HG02981 (cell line): ENCODE data around the gene MAPK11.

Experiments
- ATAC-seq: cut with Tn5 transposase; IDR thresholded peaks from one replicate; pipeline ENCODE4 v1.9.1; 2021; ENCODE audit warnings: mild to moderate bottlenecking, moderate library complexity; ENCODE audit not compliant: unreplicated experiment

MAPK11 gene

DNA sequence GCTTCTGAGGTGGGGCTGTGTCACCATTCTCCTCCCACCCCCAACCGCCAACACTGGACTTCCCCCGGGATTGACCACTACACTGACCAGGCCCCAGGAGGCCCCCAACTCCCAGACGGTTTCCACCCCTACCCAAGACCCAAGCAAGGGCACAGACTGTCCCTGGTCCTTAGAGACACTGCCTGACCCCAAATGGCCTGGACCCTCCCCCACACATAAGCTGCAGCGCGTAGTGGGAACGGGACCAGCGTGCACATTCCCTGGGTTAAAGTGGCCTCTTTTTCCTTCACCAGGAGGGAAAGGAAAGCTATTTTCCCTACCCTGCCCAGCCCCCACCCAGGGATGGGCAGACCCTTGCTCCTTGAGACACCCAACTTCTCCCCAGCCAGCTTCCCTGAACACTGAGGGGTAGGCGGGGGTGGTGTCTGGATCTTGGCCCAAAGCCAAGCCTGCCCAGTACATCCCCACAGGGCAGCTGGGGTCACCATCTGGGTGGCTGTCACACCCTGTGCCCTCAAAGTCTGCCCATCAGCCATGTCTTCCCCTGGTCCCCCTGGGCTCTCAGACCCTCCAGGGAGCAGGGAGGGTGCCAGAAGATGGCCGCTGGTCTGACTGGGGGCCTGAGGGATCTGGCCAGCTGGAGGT is 7.1 kb downstream of the MAPK11 start:
- no peak for ATAC-seq

DNA sequence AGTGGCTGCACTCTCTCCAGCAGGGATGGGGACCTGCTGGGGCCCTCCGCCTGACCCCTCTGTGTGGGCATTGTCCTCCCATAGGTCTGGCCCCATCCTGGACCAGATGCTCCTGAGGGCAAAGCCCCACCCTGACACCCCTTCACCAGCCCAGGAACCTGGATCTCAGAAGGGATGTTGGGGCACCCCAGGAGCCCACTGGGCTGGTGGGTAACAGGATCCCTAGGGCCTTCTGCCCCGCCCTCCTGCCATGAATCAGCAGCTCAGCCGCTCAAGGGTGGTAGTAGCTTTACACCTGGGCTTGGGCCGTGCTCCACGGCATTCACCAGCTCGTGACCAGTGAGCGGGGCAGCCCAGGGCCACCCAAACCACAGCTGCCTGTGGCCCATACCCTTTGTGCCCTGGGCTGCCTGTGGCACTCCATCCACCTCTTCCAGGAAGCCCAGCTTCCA is 7.7 kb downstream of the MAPK11 start:
- no peak for ATAC-seq

DNA sequence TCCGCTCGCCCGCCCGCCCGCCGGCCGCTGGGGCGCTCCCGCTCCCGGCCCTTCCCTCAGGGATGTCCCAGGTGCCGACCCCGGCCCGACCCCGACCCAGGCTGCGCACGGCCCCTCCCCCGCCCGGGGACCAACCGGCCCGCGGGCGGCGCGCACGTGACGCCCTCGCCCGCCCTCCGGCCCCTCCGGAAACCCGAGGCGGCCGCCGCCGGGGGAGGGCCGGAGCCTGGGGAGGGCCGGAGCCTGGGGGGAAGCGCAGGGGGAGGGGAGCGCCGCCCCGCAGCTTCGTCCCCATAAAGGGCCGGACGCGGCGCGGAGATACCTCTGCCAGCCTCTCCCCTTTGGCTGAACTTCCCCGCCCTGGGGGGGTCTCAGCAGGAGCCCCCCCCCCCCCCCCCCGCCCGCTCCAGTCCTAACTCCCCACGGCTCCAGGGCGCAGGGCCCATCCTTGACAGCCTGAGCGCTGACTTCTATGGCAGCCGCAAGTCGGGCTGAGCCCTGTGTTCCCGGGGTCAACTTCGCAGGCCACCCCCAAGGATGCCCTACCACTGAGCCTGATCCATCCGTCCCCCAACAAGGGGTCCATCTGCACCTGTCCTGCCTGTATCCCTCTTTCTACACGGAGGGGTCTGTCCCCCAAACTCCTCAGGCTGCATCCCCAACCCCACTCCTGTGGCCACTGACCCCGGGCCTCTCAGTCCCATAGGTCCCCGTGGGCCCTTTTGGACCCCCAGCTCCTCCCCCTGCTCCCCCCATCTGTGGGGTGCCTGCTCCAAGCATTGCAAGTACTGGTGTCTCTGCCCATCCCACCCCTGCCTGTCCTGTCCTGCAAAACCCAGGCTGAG is 8.3 kb downstream of the MAPK11 start, which contains the start of gene MAPK12:
MAPK12 (minus strand) TSS at position 69 of the 845 bp plus-strand sequence. CDS start 174 bp downstream, outside the sequence.
- ATAC-seq = no peak

DNA sequence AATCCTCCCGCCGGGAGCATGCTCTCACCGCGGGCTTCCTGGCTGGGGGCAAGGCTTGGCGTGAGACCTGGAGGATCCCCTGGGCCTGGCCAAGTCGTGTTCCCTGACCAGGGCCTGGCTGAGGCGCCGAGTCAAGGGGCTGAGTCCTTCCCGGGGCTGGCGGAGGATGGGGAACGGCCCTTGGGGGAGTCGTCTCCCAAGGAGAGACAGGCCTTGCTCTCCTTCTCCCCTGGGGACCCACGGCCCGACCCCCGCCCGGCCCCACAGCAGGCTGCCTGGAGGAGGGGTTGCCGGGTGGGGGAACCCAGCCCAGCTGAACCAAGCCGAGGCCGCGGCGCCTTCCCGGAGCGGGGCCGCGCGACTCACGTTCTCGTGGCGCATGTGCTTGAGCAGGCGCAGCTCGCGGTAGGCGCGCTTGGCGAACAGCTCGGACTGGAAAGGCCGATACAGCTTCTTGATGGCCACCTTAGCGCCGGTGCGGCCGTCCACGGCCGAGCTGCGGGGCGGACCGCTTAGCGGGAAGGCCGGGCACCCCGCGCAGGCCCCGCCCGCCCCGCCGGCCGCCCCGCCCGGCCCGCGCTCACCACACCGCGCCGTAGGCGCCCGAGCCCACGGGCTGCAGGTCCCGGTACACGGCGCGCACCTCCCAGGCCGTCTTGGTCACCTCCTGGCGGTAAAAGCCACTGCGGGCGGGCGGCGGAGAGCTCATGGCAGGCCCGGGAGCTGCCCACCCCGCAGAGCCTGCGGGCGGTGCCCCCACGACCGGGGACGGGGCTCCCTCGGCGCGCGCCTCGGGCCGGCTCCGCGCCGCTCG is 9.2 kb downstream of the MAPK11 start:
- ATAC-seq = no peak

DNA sequence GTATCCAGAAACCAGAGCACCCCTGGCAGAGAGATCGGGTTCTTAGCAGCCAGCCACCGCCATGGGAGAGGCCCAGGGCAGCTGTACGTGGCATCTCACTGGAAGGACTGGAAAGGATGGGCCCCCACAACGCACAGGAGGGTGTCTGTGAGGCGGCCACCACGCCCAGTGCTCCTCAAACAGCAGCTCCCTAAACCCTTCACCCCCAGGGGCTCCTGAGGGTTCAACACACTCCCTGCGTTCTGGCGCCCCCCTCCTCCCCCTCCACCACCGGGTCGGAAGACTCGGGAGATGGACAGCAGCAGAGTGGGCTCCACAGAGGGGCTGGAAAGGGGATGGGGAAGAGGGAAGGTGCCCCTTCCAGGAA is 9.8 kb downstream of the MAPK11 start:
- ATAC-seq = no peak

DNA sequence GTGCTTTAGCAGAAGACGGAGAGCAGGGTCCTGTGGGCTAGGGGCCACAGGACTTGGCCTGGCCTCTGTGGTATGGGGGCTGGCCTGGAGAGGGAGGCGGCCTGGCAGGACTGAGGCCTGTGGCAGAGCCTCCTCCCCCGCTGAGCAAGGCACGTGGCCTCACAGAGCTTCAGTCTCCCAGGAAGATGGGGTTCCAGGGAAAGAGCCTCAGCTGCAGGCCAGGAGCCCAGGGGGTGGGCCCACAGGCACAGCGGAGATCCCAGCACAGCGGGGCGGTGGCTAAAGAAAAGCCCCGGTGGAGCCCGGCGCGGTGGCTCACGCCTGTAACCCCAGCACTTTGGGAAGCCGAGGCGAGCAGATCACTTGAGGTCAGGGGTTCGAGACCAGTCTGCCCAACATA is 10.9 kb downstream of the MAPK11 start:
- ATAC-seq = no peak

DNA sequence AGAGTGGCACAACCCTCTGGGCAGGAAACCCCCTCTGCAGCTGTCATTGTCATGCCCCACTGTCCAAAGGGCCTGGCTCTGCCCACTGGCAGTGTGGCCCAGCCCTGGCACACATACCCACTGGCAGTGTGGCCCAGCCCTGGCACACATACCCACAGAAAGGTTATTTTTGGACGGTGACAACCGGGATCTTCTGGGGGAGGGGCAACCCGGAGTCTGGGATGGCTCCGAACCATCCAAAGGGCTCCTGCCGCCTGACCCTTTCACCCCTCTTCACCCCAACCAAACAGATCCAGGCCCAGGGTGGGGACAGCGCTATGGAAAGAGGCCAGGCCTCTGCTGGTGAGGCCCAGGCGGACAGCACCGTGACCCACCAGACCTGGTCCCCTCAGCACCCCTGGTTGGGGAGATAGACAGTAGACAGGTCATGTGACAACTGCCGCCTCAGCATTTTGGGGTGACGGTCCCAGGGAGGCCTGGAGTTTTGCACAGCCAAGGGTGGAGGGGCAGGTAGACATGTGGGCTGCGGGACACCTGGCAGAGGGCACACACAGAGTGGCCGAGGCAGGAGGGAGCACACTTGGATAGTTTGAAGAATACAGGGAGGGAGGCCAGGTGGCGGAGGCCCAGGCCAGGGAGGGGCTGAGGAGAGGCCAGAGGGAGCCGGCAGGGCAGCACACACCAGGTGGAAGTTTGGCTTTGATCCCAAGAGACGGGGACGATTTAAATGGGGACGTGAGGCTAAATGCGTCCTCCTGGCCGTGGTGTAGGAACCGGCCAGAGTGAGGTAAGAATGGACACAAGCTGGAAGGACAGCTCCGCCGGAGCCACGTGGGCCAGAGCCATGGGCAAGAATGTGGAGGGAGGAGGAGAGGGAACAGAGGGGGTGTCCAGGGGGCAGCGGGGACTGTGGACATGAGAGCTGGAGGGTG is 11.6 kb downstream of the MAPK11 start:
- ATAC-seq = no peak

DNA sequence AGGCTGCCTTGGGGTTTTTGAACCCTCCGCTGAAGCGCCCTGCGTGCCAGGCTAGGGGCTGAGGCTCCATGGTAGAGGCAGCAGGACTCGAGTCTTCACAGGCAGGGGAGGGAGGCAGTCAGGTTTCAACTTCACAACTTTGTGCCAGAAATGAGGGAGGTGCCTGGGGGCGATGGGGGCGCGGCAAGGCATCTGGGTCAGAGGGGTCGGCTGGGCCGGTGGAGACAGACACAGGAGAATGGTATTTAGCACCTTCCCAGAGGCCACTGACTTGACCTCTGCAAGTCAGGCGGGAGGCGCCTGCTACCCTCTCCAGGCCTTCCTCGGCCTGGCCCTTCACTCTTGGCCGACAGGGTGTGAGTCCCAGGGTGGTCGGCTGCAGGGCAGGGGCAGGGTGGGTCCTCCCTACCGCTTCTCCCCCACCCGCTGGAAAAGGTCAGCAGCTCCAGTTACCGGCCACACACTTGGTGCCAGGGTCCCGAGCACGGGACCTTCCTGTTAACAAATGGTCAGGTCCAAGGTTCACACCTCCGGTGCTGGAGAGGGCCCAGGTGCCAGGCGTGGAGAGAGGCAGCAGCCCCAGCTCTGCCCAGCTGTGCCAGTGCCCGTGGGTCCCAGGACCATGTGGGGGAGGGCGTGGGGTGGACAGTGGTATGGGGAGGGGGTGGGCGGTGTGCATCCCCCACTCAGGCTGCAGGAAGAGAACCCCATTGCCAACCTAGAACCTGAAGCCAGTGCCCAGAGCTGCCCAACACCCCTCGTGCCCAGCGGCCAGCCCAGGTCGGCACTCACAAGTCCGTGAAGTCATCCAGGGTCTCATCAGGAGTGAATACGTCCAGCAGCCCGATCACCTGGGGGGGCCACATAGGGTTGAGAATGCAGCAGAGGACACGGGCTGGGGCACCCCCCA is 12.5 kb downstream of the MAPK11 start:
- ATAC-seq = no peak

DNA sequence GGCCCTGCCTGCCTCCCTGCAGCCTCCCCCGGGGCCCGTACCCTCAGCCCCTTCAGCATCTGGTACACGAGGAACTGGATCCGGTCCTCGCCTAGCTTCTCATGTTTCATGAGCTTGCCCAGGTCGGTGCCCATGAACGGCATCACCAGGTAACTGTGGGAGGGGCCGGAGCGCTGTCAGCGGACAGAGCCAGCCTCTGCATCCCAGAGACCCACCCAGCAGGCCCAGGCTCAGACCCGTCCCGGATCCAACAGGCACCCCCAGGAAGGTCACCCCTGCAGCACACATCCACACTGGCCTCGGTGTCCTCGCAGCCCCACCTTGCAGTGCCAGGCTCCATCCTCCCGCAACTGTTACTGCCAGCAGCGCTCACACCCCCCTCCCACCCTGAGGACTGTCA is 13.1 kb downstream of the MAPK11 start:
- ATAC-seq = no peak

DNA sequence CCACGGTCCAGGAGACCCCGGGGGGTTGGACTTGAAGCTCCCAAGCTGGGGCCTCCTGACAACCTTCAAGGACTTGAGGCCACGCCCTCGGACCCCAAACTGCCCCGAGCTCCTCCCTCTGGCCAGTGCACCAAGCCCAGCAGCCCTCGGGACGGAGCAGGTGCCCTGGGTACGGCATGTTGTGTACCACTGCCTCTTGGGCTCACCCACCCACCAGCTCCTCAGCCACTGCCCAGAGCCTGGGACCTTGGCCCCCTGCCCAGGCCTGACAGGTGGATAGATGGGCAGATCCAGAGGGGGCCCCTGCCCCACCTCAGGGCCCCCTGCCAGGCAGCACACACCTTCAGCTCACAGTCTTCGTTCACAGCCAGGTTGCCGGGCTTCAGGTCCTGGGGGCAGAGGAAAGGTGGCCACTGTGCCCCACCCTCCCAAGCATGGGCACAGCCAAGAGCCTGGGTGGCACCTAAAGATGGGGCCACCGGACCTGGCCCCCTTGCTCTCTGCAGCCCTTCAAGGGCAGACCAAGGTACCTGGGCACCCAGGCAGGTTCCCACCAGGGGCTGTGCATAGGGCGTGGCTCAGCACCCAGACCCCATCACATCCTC is 13.8 kb downstream of the MAPK11 start:
- no peak for ATAC-seq

DNA sequence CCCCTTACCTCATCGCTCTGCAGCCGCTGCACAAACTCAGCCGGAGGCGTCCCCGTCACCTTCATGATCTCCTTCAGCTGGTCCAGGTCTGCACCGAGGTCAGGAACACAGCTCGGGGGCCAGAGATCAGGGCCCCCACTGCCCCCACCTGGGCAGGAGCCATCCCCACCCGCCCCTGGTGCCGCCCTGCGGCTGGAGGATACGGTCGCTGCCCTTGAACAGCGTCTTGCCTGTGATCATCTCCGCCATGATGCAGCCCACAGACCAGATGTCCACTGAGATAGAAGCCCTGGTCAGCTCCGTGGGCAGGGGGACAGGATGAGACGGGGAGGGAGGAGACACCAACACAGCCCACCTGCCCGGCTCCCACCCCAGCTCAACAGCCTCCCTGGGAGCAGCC is 14.6 kb downstream of the MAPK11 start:
- no peak for ATAC-seq

DNA sequence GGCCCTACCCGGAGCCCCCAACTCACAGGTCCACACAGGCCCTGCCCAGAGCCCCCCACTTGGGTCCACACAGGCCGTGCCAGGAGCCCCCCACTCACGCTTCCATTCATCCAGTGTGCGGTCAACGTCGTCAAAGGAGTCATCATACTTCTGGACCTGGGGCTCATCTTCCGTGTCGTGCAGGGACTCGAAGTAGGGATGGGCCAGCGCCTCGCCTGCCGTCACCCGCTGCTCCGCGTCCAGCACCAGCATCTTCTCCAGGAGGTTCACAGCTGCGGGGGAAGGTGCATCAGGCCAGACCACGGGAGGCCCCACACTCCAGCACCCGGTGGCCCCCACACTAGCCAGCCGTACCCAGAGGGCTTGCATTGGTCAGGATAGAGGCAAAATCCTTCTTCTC is 15.1 kb downstream of the MAPK11 start:
- ATAC-seq = no peak

DNA sequence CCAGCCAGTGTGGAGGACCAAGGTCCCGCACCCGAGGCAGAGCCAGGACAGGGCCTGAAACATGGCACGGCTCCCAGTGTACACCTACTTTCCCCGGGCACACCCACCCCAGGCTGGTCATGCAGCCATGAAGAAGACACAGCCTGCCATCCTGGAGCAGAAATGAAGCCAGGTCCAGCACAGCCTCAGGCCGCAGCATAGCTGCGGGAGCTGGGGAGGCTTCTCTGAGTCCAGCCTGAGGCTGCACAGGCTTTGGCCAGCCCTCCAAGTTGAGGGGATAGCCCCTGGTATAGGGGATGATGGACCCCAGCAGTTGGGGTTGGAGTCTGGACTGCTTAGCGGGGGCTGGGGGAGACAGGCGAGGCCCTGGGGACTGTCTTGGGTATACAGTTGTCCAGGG is 16.2 kb downstream of the MAPK11 start:
- no peak for ATAC-seq

DNA sequence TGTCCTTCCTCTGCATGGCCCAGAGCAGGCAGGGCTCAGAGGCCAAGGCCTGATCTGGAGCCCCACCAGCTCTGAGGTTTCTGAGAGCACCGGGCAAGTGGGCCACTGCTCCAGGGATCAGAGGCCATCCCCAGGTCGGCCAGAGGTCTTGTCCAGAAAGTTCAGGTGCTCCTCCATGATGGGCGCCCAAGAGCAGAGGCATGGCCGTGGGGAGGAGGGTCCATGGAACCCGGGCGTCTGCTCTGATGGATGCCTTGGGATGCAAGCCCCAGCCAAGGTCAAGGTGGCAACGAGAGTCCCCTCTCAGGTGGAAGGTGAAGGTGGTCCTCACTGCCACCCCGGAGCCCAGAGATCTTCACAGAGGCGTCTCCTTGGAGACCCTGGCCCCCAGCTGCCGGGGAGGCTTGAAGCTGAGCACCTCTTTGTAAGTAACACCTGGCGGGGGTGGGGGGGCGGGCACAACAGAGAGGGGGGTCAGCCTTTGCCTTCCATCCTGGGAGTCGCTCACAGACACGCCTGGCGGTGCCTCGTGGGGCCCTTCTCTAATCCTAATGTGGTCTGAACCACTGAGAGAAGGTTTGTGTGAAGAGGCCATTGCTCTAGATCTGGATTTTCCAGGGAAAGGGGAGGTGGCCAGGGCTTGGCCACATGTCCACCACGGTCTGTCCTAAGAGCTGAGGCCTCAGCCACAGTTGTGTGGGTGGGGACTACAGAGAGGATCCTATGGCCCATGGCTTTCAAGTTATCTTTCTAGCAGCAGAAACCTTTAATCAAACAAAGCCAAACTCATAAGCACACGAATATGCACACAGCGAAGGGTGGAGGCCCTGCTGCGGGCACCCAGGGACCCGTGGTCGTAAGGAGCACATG is 16.9 kb downstream of the MAPK11 start:
- no peak for ATAC-seq

DNA sequence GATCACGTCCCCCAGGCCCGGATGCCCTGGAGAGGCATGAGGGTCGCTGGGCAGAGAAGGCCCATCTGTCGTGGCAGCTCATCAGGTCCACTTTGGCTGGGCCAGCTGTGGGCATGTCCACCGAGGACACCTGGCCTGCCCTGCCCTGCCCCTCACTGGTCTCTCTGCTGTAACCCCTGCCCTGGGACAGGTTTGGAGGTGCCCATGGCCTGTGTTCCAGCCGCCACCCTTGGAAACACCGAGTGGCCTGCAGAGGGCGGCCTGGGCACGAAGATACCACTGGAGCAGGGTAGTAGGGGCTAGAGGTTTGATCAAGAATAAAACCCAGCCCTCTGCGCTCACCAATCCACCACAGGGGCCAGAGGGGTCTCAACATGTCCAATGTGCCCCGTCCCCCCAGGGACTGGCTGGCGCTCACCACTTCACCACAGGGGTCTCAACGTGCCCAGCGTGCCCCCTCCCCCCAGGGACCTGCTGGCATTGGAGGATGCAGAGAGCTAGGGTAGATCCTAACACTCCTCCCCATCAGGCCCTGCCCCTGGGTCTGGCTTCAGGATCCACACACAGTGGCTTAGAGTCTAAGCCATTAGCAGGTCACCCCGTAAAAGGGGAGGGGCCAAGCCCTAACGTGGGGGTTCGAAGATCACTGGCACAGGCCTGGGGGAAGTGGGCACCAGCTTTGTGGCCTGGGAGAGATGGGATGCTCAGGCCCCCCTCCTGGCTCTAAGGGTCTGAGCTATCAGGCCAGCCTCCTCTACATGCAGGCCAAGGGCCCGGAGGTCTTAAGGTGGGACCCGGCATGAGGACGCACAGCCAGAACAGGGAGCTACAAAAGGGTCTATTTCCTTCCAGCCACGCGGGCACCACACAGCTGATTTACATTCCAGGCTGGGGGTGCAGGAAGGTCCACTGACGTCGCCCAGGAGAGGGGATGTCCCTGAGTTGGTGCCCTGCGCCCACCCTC is 17.8 kb downstream of the MAPK11 start:
- no peak for ATAC-seq

DNA sequence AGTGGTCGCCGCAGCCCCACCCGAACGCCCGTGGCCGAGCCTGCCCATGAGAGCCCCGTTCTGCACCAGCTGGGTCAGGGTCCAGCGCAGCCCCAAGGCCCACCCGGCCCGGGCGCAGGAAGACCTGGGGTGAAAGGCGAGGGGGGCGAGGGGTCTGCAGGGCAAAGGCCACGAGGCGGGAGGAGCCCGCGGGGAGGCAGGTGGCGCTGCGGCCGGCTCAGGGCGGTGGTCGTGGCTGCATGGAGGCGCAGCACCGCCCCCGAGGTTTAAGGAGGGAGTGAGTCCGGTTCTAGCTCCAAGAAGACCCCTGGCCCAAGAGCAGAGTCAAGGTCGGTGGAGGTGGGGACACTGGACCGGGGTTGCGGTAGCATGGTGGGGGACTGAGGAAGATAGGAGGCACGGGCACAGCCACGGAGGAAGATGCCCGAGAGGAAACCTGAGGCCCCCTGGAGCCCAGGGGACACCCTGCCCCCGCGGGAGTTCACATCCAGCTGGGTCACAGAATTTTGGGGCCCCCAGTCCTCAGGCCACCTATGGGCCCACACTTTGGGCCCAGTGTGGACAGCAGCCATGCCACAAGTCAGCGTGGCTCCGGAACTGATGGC is 18.6 kb downstream of the MAPK11 start:
- no peak for ATAC-seq
